Duodenal mucosa (tissue), 2 donors: ENCODE results near the gene ENPP7.
A peak's percentile ranks its signal among the peaks of the same experiment; 100 is the strongest.

Experiments
- H3K27ac ChIP-seq: one replicate; pipeline ENCODE4 v1.7.0; 2013; ENCODE audit warnings: low read depth, low read length
- H3K27me3 ChIP-seq, 2 donors: one replicate each; pipeline ENCODE4 v1.7.0; 2013; ENCODE audit warnings: low read length in 2 of 2, control low read depth in 1 of 2; ENCODE audit not compliant: insufficient read depth in 2 of 2, control insufficient read depth in 1 of 2
- H3K36me3 ChIP-seq, 2 donors: one replicate each; pipeline ENCODE4 v1.7.0; 2013; ENCODE audit warnings: low read length in 2 of 2, control low read depth in 1 of 2; ENCODE audit not compliant: insufficient read depth in 2 of 2, control insufficient read depth in 1 of 2
- H3K4me1 ChIP-seq, 2 donors: one replicate each; pipeline ENCODE4 v1.7.0; 2013; ENCODE audit warnings: low read length in 2 of 2, control low read depth in 1 of 2; ENCODE audit not compliant: insufficient read depth in 2 of 2, control insufficient read depth in 1 of 2
- H3K4me3 ChIP-seq, 2 donors: one replicate each; pipeline ENCODE4 v1.7.0; 2013; ENCODE audit warnings: low read length in 2 of 2, low read depth in 1 of 2
- H3K9ac ChIP-seq, 2 donors: one replicate each; pipeline ENCODE4 v1.7.0; 2013; ENCODE audit warnings: low read length in 2 of 2, low read depth in 1 of 2
- H3K9me3 ChIP-seq, 2 donors: one replicate each; pipeline ENCODE4 v1.7.0; 2013; ENCODE audit warnings: low read length in 2 of 2, control low read depth in 1 of 2; ENCODE audit not compliant: control insufficient read depth in 1 of 2

ENPP7 gene

GRCh38 chr17:79741401-79741750, 10.6 kb downstream of the ENPP7 start:
- Histone ChIP-seq H3K4me1 (peaks cover 18 to 24% of the 10 kb centered on the region in 2 donors), H3K4me3 (no peak overlapping the region), H3K27ac (no peak overlapping the region), H3K9ac (no peak overlapping the region), H3K36me3 (no peaks in the 10 kb centered on the region), H3K27me3 (peaks cover 3 to 7% of the 10 kb centered on the region in 2 donors), H3K9me3 (no peaks in the 10 kb centered on the region)

GRCh38 chr17:79741751-79742588, 11.2 kb downstream of the ENPP7 start:
- peaks cover 9 to 13% of the 10 kb centered on the region in 2 donors for H3K27me3 ChIP-seq
- no peaks in the 10 kb centered on the region for H3K9me3 ChIP-seq
- H3K4me3 ChIP-seq = peak overlapping the region in 1 of 2 donors; percentile 30
- no peak overlapping the region for H3K27ac ChIP-seq
- peaks cover 18 to 24% of the 10 kb centered on the region in 2 donors for H3K4me1 ChIP-seq
- no peaks in the 10 kb centered on the region for H3K36me3 ChIP-seq
- peak overlapping the region in 1 of 2 donors; percentile 18 for H3K9ac ChIP-seq

- Histone ChIP-seq H3K4me3 (no peak overlapping the region), H3K27ac (no peak overlapping the region), H3K9me3 (no peaks in the 10 kb centered on the region), H3K36me3 (no peaks in the 10 kb centered on the region), H3K4me1 (peaks cover 18 to 24% of the 10 kb centered on the region in 2 donors), H3K9ac (no peak overlapping the region), H3K27me3 (peaks cover 15 to 19% of the 10 kb centered on the region in 2 donors)
Measured at GRCh38 chr17:79742589-79742918, 11.8 kb downstream of the ENPP7 start.

- Histone ChIP-seq H3K36me3 (no peaks in the 10 kb centered on the region), H3K27me3 (peaks cover 19 to 23% of the 10 kb centered on the region in 2 donors), H3K9ac (no peak overlapping the region), H3K4me1 (peaks cover 18 to 27% of the 10 kb centered on the region in 2 donors), H3K9me3 (no peaks in the 10 kb centered on the region), H3K4me3 (no peak overlapping the region), H3K27ac (no peak overlapping the region)
Measured at GRCh38 chr17:79742951-79743476, 12.3 kb downstream of the ENPP7 start.

- peaks cover 18 to 27% of the 10 kb centered on the region in 2 donors for H3K4me1 ChIP-seq
- no peak overlapping the region for H3K9ac ChIP-seq
- H3K36me3 ChIP-seq = no peaks in the 10 kb centered on the region
- H3K27ac ChIP-seq = no peak overlapping the region
- H3K9me3 ChIP-seq = no peaks in the 10 kb centered on the region
- H3K4me3 ChIP-seq = no peak overlapping the region
- peaks cover 24 to 29% of the 10 kb centered on the region in 2 donors for H3K27me3 ChIP-seq
Measured at GRCh38 chr17:79743614-79744013, 12.9 kb downstream of the ENPP7 start.

GRCh38 chr17:79745641-79746105, 14.9 kb downstream of the ENPP7 start:
- H3K9me3 ChIP-seq = no peaks in the 10 kb centered on the region
- peaks cover 11 to 21% of the 10 kb centered on the region in 2 donors for H3K4me1 ChIP-seq
- no peak overlapping the region for H3K9ac ChIP-seq
- peaks cover 37 to 42% of the 10 kb centered on the region in 2 donors for H3K27me3 ChIP-seq
- H3K4me3 ChIP-seq = no peak overlapping the region
- H3K27ac ChIP-seq = no peak overlapping the region
- H3K36me3 ChIP-seq = no peaks in the 10 kb centered on the region

GRCh38 chr17:79746889-79747507, 16.3 kb downstream of the ENPP7 start:
- Histone ChIP-seq H3K4me3 (no peak overlapping the region), H3K4me1 (peaks cover 10 to 15% of the 10 kb centered on the region in 2 donors), H3K27ac (no peak overlapping the region), H3K9ac (no peak overlapping the region), H3K9me3 (no peaks in the 10 kb centered on the region), H3K36me3 (no peaks in the 10 kb centered on the region), H3K27me3 (peaks cover 42% of the 10 kb centered on the region in 2 donors)

- Histone ChIP-seq H3K4me1 (peaks cover 3 to 8% of the 10 kb centered on the region in 2 donors), H3K36me3 (no peaks in the 10 kb centered on the region), H3K9me3 (no peaks in the 10 kb centered on the region), H3K9ac (no peak overlapping the region), H3K27me3 (peaks cover 42% of the 10 kb centered on the region in 2 donors), H3K27ac (no peak overlapping the region), H3K4me3 (no peak overlapping the region)
Measured at GRCh38 chr17:79747508-79748294, 17.0 kb downstream of the ENPP7 start.

- Histone ChIP-seq H3K9ac (no peak overlapping the region), H3K4me3 (no peak overlapping the region), H3K27ac (no peak overlapping the region), H3K4me1 (peaks cover 0 to 4% of the 10 kb centered on the region in 2 donors), H3K36me3 (no peaks in the 10 kb centered on the region), H3K9me3 (no peaks in the 10 kb centered on the region), H3K27me3 (peaks cover 45 to 46% of the 10 kb centered on the region in 2 donors)
Measured at GRCh38 chr17:79748295-79749099, 17.8 kb downstream of the ENPP7 start.
